ENCODE data around the gene PCDH9.

GRCh38 chr13:67078062-67078461, 152.1 kb downstream of the PCDH9 start:
- TF ChIP-seq POLR2A (IDR thresholded peaks at IDR 0.05) (no peak), CTCF (IDR thresholded peaks at IDR 0.05) (no peak)

Measured in right lobe of liver (tissue), 4 donors.